LoVo (cell line): ENCODE measurements around the gene CKM.

ENCODE experiments used
- DNase-seq: peaks from one replicate; pipeline ENCODE4 v3.0.0-alpha.2; 2016; ENCODE audit warnings: low spot score

The CKM gene

DNA sequence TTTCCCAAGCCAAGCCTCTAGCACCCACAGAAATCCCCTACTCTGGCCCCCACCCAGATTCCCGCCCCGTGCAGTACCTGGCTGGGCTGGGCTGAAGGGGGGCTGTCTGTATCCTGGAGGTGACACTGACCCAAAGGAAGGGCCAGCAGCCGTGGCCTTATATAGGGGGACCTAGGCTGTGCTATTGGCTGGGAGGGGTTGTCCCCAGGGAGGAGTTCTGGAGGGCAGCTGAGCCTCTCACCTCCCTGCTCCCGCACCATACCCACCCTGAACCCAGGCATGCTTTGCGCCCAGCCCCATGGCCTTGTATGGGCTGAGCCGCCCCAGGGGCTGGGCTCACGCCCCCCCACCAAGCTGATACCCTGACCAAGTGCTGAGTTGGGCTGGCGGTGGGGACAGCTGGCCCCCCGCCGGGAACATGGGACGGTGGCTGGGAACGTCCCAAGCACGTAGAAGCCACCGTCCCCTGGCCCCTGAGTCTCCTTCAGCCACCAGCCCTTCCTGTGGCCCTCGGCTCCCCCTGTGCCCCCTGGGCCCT is at the start of gene CKM:
CKM (minus strand) TSS at position 132 of the 538 bp plus-strand sequence. CDS start 3,162 bp downstream, outside the sequence.
- no peak for DNase-seq

DNA sequence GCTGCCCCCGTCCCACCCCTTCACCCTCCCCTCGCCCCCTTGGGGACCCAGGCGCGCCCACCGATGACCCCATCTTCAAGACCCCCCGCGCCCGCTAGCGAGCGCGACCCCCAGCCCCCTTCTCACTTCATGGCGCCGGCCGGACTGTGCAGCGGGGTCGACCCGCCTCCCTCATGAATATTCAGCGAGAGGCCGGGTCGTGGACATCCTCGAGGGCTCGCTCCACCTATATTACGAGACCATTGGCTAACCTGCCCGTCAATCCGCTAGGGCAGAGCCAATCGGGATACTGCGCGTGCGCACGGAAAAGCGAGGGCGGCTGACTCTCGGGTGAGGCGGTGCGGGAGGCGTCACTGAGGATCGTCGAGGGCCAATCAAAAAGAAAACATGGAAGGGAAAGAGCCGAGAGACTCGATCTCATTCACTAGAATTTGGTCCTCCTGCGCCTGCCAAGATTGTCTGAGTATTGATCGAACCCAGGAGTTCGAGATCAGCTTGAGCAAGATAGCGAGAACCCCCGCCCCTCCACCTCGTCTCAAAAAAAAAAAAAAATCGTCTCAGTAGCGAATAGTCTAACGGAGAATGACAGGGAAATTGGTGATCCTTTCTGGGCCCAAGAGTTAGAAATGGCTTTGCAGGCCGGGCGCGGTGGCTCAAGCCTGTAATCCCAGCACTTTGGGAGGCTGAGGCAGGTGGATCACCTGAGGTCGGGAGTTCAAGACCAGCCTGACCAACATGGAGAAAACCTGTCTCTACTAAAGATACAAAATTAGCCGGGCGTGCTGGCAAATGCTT is 47.9 kb upstream of the CKM start, which contains the start of gene ERCC2:
ERCC2 (minus strand) TSS at position 164 of the 795 bp plus-strand sequence; CDS start at position 131, 33 bp downstream.
- DNase-seq, result peak; percentile 98

DNA sequence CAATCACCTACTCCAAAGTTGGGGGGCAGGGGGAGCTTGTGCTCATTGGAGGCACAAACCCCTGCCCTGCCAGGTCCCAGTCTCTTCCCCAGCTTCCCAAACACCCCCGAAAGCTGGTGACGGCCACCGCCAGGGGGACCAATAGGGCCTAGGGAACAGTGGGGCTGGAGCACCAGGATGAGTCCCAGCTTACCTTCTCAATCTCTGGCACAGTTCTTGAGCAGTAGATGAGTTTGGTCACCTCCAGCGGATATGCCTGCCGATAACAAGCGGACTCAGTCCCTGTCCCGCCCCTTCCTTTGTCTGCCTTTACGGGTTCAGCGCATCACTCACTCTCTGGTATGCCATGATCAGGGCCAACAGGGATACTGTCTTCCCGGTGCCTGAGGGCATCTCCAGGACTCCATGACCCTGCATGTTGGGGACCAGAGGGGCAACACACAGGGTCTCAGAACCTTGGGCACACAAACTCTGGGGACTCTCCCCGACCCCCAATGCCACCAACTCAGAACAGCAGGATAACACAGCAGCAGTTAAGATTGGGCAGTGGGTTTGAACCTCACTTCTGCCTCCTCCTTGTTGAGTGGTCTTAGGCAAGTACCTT is 46.2 kb upstream of the CKM start:
- DNase-seq, result no peak

DNA sequence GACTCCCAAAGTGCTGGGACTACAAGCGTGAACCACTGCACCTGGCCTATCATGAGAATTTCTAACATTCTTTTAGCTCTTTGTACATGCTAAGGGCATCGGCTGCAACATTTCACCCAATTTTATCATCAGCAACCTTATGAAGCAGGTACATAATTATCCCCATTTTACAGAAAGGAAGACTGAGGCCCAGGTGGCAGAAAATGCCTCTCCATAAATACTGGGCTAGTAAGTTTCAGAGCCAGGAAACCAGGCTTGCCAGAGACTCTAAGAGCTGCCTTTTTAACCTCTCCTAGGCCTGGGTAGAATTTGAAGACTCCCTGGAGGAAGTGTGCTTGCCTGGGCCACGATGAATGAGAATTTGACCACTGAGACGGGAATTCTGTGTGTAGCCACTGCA is 45.5 kb upstream of the CKM start:
- no peak for DNase-seq

DNA sequence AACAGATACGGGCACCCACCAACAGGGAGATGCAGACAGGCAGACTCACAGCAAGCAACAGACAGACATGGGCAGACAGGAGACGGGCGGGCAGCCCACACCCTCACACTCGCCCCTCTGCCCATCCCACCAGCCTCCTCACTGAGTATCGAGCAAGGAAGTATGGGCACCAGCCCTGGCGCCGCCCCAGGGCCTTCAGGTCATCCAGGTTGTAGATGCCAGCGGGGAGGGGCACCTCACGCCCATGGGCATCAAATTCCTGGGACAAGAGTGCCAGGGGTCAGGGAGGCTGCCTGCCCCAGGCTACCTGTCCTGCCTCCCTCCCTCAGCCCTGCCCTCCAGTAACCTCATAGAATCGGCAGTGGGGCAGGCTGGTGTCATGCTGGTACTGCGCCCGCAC is 42.0 kb upstream of the CKM start:
- DNase-seq, result no peak

DNA sequence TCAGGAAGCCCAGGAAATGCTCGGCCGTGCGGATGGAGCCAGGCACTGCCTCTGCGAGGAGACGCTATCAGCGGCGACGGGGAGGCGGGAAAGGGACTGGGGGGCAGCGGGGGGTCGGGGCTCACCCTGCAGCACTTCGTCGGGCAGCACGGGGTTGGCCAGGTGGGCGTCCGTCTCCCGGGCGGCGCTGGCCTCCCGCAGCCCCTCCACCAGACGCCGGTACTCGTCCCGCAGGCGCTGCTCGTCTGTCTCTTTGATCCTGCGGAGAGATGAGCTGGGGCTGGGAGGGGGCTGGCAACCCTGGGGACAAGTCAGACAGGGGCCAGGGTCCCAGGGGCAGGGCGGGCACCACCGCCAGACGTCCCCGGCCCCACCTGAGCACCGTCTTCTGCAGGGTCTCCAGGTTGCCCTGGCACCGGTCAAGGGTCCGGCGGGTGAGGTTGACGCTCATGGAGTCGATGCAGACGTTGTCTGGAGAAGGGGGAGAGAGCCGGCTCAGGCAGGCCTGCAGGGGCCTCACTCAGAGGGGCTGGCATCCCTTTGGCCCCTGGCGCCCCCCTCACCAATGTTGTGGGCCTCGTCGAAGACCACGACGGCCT is 41.3 kb upstream of the CKM start:
- DNase-seq, result no peak

DNA sequence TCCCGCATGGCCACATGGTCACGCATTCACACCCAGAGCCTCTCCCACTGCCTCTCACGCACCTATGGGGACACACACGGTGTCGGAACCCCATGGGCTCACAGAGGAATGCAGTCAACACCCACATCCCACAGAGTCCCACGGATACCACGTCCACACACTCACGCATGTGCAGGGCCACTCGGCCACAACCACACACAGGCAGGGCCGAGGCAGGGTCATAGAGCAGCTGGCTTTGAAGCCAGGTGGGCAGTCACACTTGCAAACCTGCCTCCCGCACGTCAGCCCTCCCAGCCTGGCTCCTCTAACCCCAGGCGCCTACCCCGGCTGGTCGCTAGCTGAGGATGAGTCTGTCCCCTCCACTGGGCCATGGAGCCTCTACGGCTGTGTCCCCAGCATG is 39.6 kb upstream of the CKM start:
- no peak for DNase-seq

DNA sequence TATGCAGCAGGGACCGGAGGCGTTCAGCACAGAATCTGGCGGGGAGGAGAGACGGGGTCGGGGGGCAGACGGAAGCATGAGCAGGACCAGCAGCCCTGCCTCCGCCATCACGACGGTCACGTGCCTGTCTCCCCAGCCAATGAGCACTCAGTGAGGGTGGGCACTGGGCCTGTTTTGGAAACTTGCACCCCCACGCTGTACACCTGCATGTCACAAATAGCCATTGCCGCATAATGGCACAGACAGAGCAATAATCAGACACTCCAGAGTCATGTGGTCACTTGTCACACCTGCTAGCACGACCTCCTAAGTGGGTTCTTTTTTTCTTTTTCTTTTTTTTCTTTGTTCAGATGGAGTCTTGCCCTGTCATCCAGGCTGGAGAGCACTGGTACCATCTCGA is 38.9 kb upstream of the CKM start:
- DNase-seq, result no peak

DNA sequence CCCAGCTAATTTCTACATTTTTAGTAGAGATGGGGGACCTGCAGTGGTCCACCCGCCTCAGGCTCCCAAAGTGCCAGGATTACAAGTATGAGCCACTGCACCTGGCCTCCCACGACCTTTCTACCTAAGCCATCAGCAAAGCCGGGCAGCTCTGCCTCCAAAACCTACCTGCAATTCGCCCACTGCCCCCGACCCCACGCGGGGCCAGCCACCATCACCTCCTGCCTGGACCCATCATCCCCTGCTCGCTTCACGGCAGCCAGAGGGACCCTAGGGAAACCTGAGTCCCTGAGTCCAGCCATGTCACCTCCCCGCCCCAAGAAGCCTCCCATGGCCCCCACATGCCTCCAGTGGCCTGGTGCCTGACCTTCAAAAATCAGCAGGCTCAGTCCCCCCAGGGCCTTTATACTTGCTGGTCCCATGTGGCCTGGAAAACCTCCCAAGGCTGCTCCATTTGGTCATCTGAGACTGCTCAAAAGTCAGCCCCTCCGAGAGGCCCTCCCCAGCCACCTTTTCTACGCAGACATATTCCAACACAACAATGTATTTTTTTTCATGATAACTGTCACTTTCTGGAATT is 35.6 kb upstream of the CKM start:
- no peak for DNase-seq

DNA sequence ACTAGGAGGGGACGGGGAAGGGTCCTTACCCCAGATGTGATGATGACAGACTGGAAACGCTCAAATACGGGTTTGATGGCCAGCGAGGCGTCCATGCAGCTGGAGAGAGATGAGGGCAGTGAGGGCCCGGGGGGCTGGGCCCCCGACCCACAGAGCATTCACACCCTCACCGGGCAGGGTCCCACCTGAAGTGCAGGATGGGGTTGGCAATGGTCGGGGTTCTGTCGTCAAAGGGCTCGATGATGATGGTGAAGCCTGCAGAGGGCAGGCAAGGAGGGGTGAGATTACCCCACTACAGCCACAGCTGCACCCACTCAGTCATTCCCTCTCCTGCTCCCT is 34.7 kb upstream of the CKM start:
- DNase-seq, result no peak

DNA sequence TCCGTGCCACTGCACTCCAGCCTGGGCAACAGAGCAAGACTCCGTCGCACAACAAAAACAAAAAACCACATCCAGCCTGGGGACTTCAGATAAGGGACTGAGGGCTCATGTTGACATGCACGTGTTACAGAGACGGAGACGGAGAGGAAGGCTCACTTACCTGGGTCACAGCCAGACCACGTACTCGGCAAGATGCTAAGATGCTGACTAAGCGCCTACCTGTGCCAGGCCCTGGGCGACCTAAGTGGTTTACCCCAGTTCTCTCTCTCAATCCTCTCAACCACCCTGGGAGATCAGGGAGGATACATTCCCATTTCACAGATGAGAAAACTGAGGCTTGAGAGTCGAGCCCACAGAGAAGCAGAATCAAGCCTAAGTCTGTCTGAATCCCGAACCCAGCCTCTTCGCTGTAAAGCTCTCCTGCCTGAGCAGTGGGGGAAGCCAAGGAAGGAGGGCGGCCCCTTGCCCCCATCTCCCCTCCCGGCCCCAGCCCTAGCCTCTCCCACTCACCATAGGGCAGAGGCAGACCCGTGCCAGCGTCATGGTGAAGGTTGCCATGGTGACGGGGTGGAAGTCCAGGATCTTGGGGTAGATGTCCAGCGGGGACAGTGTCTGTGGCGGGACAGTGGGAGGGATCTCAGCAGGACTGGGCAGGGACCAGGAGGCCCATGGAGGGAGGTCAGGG is 34.2 kb upstream of the CKM start:
- no peak for DNase-seq

DNA sequence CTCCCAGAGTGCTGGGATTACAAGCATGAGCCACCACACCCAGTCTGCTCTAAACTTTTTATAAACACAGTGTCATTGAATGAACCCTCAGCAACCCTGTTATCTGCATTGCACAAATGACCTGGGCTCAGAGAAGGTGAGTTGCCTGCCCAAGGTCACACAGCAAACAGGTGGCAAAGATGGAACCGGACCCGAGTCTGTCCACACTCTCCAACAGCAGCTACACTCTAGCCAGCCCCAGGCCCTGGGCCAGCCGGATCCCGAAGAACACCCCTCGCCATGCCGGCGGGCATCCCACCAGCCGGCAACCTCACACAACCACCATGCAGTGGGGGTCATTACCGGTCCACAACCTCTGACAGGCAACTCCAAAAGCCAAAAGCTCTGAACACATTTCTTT is 33.2 kb upstream of the CKM start:
- no peak for DNase-seq

DNA sequence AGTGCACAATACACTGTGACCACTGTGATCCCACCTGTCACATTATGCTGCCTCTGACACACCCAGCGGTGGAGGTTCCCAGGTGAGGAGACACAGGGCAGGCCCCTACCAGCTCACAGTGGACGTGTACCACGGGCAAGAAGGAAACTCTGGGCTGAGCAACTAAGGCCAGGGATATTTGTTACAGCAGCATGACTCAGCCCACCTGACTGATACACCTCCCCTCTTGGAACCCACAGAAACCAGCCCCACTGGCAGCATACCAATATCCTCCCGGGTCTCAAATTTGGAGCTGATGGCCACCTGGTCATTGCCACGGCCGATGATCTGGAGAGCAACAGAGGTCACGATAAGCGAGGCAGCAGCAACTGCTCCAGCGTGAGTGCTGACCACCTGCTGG is 32.7 kb upstream of the CKM start:
- DNase-seq, result no peak

DNA sequence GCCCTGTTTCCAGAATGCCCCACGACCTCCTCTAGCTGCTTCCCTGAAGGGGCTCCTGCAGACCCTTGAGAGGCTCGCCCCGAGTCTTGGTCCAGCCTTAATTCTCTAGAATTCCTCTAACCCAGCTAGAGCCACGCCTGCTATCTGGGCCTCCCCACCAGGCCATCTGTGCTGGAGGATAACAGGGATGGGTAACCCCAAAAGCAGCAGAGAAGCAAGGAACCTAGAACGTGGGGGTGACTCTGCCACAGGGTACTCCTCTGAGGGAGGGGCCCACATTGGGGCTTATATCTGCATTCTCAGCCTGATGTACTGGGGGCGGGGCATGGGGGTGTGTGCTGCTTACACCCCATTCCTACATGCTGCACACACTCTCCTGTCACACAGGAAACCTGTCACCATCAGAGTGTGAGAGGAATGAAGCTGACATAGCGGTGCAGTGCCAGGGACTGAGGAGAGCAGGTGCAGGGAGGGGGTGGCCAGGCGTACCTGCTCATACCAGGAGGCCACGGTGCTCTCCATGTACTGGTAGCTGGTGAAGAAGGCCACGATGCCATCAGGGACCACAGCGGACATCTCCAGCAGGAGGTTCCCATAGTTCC is 31.7 kb upstream of the CKM start:
- DNase-seq, result no peak

DNA sequence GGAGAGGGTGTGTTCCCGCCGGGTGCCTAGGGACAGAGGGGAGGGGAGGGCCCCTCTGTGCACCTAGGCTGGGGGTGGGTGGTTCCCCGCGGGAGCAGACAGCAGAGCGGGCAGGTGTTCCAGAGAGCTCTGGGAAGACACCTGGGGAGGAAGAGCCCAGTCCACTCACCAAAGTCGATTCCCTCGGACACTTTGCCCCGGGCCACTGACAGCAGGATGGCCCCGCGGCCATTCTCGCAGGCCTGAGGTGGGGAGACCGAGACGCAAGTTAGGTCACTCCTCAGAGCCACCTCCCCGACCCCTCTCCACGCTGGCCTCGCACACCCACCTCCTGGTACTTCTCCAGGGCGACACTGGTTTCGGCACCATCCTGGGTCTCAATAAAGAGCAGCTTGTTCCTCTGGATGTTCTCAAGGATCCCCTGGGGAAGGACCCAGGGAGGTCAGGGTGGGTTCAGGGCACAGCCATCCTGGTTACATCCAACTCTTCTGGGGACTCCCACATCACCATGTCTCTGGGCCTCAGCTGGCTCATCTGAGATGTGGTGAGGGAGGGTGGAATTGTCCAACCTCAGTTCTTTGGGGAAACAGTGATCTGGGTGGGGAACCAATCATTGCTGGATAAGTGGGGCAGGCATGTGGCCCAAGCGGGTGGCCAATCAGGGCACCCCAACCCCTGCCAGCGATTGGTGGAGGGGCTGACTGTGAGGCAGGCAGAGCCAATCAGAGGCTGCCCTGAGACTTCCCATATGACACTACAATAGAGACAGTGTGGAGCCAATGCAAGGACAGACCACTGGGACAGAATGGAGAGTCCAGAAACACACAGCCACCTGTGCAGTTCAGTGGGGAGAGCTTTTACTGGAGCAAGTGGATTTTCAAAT is 30.5 kb upstream of the CKM start:
- DNase-seq, result no peak

DNA sequence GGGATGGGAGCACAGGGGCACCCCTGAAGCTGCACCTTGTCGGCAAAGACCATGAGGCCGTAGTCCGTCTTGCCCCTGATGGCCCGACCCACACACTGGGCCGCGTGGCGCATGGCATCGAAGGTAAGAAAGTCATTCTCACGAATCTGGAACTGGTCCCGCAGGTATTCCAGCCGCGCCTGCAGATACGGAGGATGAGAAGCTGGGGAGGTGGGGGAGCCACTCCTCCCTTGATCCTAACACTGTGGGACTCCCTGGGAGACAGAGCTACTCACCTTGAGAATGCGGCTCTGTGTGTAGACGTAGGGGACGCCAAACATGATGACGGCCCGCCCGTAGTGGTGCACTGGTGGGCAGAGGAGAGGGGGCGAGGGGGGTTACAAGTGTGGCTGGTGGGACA is 29.8 kb upstream of the CKM start:
- DNase-seq, result no peak

DNA sequence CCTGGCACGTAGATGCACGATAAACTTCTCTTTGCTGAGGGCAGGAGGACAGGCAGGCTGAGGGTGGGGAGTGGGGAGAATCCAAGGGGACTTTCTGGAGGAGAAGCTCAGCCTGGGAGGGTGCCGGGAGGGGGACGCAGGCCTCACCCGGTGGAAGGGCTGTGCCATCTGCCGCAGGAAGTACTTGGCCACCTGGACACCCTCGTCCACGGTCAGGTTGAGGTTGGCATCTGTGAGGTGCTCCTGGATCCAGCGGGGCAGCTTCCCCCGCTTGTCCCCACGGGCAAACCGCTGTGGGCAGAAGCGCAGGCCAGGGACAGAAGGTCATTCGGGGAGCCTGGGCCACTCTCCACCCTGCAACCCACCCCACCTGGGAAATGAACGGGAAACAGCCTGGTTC is 29.4 kb upstream of the CKM start:
- DNase-seq, result no peak

DNA sequence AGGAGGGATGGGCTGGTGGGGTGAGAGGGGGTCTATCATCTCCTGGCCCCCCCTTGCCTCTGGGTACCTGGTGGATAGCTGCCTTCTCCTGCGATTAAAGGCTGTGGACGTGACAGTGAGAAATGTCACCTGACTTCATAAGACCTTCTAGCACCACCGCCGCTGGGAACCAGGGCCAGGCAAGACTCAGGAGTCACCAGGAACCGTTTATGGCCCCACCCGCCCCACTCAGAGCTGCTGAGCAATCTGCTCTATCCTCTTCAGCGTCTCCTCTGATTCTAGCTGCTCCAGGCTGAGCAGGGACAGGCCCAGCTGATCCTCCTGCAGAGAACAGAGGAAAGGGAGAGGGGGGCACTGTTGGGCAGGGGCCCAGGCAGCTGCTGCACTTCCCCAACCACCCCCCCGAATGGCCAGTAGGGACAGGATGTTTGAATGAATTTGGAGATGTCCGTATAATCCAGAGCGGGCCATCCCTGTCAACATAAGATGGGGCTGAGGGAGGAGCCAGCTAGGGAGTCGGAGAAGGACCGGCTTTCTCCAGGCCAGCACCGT is 28.8 kb upstream of the CKM start:
- no peak for DNase-seq

DNA sequence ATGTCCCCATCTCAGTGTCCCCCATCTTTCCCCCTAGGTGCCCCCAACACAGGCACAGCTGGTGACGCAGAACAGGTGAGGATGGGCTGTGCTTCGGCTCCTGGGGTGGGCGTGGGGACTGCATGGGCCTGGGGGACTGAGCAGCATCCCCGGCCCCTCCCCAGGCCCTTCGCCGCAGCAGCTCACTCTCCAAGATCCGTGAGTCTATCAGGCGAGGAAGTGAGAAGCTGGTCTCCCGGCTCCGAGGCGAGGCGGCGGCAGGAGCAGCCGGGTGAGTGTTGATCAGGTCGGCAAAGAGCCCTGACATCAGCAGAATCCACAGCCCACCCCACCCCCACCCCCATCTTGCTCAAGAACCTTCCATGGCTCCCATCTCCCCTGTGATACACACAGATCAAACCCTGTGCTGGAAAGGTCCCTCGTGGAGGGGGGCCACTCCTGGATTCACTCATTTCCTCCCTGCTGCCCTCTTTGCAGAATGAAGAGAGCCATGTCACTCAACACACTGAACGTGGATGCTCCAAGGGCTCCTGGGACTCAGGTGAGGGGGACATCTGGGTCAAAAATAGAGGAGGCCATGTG is 27.9 kb upstream of the CKM start:
- no peak for DNase-seq

DNA sequence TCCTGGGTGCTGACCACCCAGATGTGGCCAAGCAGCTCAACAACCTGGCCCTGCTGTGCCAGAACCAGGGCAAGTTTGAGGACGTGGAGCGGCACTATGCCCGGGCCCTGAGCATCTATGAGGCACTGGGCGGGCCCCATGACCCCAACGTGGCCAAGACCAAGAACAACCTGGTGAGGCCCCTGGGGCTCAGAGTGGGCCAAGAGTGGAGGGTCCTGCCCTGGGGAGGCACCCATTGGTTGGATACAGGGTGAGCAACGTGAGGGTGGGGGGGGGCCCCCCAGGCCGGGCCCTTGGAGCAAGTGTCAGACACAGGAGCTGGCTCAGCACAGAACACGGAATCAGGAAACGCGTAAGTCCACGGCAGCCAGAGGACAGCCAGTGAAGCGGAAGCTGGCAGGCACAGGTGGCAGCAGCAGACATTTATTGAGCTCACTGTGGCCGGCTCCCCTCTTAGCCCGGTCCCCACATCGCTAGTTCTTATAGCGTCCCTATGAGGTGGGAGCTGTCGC is 26.8 kb upstream of the CKM start:
- DNase-seq, result no peak
